GM23248 (cell line): ENCODE data around the gene CEACAM19.

ENCODE experiments used
- EZH2 ChIP-seq: fragments of 200-600 bp; sonication (generic); IDR thresholded peaks from 2 replicates; pipeline ENCODE4 v1.6.1; 2018; ENCODE audit warnings: antibody characterized with exemption, mild to moderate bottlenecking; ENCODE audit not compliant: insufficient read depth, poor library complexity, severe bottlenecking
- EZH2phosphoT487 ChIP-seq: fragments of 200-600 bp; sonication (generic); IDR thresholded peaks from 2 replicates; pipeline ENCODE4 v1.6.1; 2018; ENCODE audit warnings: antibody characterized with exemption, moderate library complexity, mild to moderate bottlenecking, low read depth; ENCODE audit not compliant: insufficient read depth

DNA sequence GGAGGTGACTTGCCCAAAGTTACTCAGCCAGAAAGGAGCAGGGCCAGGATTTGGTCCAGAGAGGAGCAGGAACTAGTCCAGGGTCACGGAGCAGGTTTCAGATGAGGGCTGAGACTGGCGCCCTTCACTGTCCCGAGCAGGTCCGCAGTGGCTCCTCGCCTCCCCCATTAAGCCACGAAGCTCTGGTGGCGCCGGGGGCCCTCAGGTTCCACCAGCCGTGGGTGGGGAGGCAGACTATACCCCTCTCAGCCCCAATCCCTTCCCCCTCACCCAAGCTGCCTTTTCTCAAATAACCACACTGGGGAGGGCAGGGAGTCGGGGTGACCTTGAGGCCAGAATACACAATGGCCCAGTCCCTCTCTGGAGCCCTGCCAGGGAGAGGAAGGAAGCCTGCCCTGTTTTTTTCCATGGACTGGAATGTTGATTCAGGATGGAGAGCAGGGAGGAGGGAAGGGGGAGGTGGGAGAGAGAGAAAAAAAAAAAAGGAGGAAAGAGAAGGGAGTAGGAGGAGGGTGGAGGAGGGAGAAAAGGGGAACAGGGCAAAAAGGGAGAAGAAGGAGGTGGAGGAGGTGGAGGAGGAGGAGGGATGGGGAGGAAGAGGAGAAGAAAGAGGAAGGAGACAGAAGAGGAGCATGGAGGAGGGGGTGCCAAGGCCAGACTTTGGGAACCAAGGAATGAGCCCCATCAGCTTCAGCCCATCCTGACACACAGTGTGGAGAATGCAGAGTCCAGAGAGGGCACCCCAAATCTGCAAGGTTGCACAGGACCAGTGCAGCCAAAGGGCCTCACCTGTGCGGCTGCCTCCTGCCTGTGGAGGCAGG lies 47.4 kb downstream of the CEACAM19 start:
- TF ChIP-seq EZH2phosphoT487 (no peak), EZH2 (no peak)
